Esophagus mucosa (tissue), 1 donor: ENCODE measurements around the gene THEMIS. TPM values are rescaled to one million over a fixed set of nuclear protein-coding genes. Genes with fewer than 3 reads are reported as not detected.
"Not testable (repeated sequence)": the region's sequence is repeated elsewhere in the genome, so short reads cannot be mapped to it uniquely, and the experiment has no call there.

ENCODE experiments used
- ATAC-seq: fragments of 200-7000 bp; cut with Tn5 transposase; one replicate; pipeline ENCODE4 v1.9.1; 2020
- total RNA-seq: library from RNA; stranded (reverse); gene quantifications from one replicate; pipeline ENCODE4 v1.2.4, GENCODE V29; 2023
- donor health status: DM: yes; HTN: yes; CAD: no.

THEMIS gene
- total RNA-seq = 0.16 TPM

DNA sequence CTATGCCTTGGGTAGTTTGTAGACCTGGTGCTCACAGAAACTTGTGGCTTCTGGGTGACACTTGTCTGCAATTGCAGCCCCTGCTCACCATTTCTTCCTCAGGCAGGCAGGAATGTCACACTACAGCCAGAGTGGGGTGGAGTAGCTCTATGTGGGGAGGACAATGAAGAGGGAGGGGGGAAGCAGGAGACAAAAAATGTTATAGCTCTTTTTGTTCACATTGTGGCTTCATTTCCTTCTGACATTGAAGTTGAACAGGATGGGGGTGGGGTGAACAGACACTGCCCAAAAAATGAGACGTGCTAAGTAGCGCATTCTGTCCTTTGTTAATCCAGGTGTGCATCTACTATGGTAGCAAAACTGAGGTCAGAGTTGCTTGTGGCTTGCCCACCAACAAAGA is at the start of gene THEMIS:
TSS of gene THEMIS (minus strand) at position 124 of the 400 bp plus-strand sequence. CDS start 126 bp downstream, outside the sequence.
- ATAC-seq = no peak

GRCh38 chr6:127949251-127949650 is 48.4 kb upstream of the THEMIS start:
- no peak for ATAC-seq

GRCh38 chr6:127946388-127946787 is 45.5 kb upstream of the THEMIS start:
- ATAC-seq = no peak

DNA sequence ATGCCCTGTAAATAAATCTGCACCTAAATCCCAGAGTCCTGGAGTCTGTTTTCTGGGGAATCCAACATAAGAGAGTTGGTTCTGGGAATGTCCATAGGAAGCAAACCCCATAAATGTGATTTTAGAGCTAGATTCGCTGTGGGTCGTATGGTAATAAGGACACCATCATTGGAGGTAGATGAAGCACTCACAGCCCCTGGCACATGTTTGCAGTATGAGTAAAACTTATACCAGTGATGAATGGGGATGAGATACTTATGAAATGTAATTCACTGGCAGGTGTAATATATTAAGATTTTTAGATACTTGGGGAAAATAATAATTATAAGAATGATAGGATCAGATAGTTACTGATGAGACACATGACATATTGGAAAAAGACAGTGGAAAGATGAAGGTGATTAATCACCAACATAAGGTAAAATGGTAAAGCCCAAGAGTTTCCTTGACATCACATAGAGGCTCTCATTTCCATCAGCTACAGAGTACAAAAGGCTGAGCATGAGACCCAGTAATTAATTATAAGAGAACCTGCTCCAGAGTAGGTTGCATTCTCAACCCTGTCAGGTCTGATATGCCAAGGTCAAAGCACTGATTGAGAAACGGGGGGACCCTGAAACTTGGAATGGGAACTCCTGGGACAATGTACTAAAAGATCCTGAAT is 44.7 kb upstream of the THEMIS start:
- no peak for ATAC-seq

- no peak for ATAC-seq
Measured at GRCh38 chr6:127941228-127941627, 40.4 kb upstream of the THEMIS start.

DNA sequence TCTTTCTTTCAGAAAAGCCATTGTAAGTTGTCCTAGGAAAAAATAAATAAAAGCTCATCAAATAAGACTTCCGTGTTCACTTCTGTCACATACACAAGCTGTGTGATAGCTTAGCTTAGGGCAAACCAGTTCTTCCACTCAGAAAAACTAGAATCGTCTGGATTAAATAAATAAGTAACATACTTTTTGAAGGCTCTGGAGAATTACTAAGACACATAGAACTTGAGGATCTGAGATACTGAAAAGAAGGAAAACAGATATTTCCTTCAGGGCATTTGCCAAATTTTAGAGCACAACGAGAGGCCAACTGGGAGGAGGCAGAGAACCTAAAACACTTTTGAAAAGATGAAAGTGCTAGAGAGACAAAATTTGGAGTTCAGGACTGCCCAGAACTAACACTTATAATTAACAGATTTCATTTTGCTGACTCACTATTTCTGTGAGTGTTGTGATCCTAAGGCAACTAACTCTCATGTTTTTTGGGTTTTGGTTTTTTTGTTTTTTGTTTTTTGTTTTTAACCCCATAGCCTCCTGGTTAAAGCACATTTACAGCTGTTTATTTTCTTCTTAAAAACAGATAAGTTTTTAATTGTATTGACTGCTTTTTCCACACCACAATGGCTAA is 38.7 kb upstream of the THEMIS start:
- peak; percentile 81 for ATAC-seq

GRCh38 chr6:127938701-127939100 is 37.8 kb upstream of the THEMIS start:
- ATAC-seq = no peak

DNA sequence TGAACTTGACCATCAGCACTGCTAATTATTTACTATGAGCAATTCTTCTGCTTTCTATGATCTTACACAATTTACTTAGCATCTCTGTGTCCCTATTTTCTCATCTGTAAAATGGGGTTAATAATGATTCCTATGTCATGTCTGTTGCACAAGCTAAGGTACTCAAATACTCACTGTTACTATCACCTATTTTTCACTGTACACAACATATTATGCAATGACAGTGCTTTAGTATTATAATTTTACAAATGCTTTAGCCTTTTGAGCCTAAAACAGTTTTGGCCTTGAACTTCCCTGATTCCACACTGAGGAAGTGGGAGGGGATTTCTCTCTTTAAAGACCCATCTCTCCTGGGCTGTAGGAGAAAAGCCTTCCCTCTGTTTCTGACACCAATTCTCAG is 36.9 kb upstream of the THEMIS start:
- no peak for ATAC-seq

- no peak for ATAC-seq
Measured at GRCh38 chr6:127937102-127937501, 36.2 kb upstream of the THEMIS start.

DNA sequence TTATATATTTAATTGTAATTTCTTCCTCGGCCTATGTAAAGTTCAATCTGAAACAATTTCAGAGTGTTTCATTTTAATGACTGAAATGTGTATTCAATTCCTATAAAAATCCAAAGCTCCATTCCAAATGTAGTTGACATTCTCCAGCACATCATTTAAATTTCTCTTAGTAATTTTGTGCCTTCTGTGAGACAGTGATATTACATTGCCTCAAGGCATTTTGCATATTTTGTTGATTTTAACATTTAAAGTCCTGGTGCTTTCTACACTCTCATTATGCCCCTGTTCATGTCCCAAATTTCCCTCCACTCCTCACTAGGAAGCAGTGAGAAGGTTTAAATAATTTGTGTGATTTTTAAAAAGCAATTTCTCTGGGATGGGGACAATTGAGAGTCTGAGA is 34.1 kb upstream of the THEMIS start:
- ATAC-seq = no peak

DNA sequence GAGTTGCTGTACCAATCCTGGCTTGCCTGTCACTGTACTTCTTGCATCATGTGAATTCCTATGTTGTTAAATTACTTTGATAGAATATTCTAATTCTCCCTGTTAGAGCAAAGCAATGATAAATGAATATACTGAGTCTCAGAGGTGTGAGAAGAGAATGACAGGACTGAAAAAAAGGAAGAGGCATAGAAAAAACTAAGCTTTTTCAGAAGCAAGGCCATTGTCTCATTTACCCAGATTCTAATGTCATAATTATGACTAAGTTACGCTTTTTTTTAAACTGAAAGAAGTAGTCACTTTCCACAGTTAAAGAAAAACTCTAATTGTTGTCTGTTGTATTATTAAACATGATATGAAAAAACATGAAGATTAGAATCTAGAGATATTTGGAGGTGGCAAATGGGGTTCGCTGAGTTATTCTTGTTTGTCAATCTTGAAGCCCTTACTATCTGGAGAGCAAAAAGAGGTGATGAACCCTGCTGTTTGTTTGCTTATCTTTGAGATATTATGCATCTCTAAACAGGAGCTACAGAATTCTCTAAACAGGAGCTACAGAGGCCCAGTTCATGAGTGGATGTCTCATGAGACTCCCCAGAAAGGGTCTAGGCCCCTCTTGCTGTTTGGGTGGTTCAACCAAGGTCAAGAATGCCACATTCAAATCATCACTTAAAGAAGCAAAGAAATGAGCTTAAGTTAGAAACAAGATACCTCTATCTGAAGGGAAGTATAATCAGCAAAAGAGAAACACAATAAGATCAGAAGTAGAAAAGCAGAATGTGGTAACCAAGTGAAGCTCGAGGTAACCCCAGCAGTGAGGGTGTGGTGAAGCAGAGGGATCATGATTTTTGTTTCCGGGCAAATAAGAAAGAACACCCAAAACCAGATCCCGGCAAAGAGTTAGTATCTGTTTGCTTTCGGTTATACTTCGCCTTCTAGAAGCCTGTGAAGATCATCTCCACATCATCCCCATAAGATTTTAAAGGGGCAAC is 33.3 kb upstream of the THEMIS start:
- no peak for ATAC-seq

DNA sequence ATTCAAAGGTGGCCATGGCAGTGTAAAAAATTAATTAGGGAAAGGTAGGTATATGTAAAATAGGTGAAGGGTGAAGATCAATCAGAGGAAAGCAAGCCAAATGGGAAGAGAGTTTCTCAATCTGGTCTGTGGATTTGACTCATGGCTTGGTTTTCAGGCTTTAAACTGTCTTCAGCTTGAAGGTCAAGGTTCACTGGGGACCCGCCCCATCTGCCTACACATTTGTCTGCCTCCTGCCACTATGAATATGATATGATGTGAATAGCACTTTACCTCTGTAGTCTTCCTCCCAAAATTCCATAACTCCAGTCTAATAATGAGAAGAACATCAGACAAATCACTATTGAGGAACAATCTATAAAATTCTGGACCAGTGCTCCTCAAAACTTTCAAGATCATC is 32.3 kb upstream of the THEMIS start:
- no peak for ATAC-seq

DNA sequence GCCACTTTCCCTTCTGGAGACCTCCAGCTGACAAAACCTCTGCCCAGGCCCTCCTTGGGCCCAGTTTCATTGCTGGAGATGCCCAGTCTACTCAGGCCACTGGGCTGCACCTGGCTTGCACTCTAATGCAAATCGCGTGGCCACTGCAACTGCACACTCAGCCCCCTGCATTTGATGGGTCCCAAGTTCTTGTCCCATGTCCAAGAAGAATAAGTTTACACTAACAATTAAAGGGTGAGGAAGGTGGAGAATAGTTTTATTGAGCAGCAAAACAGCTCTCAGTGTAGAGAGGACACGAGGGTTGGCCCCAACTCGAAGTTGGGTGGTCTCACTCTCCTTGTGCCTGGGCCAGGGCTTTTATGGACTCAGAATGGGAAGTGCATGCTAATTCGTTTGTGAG is 31.9 kb upstream of the THEMIS start:
- ATAC-seq = no peak

- ATAC-seq = not testable (repeated sequence)
Measured at GRCh38 chr6:127926441-127926840, 25.6 kb upstream of the THEMIS start.

- no peak for ATAC-seq
Measured at GRCh38 chr6:127924440-127924839, 23.6 kb upstream of the THEMIS start.

- no peak for ATAC-seq
Measured at GRCh38 chr6:127924031-127924430, 23.2 kb upstream of the THEMIS start.

DNA sequence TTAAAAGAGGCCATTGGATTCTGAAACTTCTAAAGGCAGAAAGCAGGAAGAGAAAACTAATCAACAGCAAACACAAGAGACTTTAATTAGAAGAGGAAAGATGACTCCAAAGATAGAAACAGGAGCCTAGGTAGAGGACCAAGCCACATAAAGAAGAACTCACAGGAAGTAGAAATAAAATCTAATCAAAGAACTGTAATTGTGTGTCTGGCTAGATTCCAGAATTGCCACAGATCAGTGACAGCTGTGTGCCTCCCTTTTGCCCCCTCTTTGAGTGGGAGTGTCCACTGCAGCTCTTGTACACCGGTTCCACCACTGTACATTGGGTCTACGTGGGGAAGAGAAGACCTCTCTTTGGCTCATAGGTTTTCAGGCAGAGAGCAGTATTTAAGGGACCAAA is 22.3 kb upstream of the THEMIS start:
- ATAC-seq = no peak

GRCh38 chr6:127921982-127922381 is 21.1 kb upstream of the THEMIS start:
- no peak for ATAC-seq

DNA sequence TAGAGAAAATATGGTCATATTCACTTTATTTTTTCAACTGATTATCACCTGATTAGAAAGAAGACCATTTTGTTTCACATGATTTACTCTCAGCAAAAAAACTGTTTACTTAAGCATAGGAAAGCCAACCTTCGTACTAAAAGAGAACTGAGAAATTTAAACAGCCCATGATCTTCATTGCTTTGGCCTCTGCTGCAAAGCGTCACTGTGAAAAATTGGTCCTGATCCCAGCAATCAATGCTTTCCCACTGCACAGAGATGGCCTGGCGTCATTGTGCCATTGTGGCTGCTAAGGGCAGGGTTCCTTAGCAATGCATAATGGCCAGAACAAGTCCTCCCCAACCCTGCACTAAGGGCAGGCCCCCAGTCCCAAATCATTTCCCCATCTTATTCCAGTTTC is 19.9 kb upstream of the THEMIS start:
- ATAC-seq = no peak

DNA sequence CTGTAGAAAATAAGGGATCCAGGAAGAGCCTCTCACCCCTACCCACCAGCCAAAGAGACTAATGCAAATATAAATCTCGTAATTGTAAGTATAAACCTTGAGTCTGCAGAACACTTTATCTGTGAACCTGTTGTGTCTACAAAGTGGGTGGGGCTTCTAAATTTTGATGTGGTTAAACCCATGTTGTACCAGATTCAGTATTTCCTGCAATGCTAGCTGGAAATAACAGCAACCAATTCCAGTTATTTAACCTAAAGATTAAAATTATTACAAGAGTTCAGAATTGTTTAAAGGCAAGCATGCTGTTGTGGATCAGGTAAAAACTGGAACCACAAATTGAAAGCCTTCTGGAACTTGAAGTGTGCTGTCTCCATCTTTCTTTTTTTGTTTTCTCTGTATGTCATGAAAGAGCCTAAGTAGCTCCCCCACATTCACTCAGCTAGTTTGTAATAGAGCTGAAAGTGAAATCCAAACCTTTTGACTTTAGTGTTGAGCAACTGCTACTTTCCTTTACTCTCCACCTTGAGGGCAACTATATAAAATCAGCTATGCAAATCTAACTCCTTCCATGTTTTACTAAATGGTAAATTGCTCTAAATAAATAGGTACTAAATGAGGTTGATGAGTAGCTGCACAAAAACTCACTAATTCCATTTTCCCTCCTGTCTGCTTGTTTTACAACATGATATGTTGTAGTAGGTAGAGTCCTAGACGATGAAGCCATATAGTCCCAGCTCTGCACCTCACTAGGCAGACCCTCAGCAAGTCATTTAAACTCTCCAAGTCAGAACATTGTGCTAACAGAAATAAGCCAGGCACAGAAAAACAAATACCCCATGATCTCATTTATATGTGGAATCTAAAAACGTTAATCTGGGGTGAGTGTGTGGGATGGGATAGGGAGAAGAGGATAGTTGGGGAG is 17.9 kb upstream of the THEMIS start:
- ATAC-seq = no peak

- ATAC-seq = no peak
Measured at GRCh38 chr6:127917766-127918165, 16.9 kb upstream of the THEMIS start.

- ATAC-seq = peak; percentile 38
Measured at GRCh38 chr6:127914240-127914639, 13.4 kb upstream of the THEMIS start.
